ENCODE results near the gene OR7G2. TPM values are rescaled to one million over a fixed set of nuclear protein-coding genes. Genes with fewer than 3 reads are reported as not detected.

OR7G2 gene
- total RNA-seq, 1 experiment from 2014 or later: not detected

DNA sequence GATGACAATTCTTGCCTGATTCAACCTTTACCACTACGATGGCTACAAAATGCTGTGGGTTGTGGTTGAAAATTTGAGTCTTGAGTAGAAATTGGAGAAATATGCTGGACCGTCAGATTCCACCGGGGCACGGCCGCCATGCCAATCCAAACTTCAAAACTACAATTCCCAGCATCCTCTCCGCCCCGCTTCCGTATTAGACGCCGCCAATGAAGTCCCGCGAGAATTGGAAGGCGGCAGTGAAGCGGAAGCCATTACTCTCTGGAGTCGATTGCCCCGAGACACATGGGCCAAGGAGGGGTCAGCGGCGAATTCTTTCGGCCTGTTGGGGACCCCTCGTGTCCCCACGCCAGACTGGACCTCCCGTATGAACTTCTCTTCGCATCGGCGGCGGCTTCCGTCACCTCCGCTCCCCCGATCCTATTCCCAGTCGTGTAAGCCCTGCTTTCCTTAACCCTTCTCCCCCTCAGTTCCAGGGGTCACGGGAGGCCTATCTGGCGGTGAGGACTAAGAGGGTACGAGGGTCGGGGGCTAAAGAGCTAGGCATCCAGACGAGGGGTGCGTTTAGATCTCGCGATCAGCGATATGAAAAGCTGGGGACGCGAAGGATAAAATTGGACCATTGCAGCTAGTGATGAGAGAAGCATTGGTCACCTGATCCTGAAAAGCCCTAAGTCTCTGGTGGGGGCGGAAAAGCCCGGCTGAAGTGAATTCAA, 33.0 kb upstream of the OR7G2 start, which contains the start of gene ZNF317:
Gene ZNF317 (plus strand): TSS at position 239 of the 716 bp plus-strand sequence. CDS start 15,620 bp downstream, outside the sequence.
- Histone ChIP-seq H4K91ac (ENCODE audit: insufficient read length, low read depth, low read length) (peak within 1 kb of the TSS; percentile 92), H2BK12ac (ENCODE audit: insufficient read length, low read depth, low read length) (peak within 1 kb of the TSS; percentile 64), H2AK5ac (ENCODE audit: insufficient read length, low read length) (no peak within 1 kb of the TSS), H4K5ac (ENCODE audit: insufficient read length, low read depth, low read length) (peak within 1 kb of the TSS; percentile 97), H3T11ph (ENCODE audit: low read length) (peak within 1 kb of the TSS; percentile 83), H3K23me2 (ENCODE audit: insufficient read length, low read depth, low read length, poor library complexity, severe bottlenecking) (peaks cover 5% of the 10 kb centered on the region), H2BK15ac (ENCODE audit: low read depth, low read length) (no peak within 1 kb of the TSS; the same call in 1 of the 2 replicates), H3K4me1 (ENCODE audit: insufficient read depth, low read length) (no peaks in the 10 kb centered on the region), H4K20me1 (ENCODE audit: control insufficient read depth, insufficient read depth, insufficient read length) (no peaks in the 10 kb centered on the region), H3K27me3 (ENCODE audit: insufficient read depth, low read length) (no peaks in the 10 kb centered on the region), H3K56ac (ENCODE audit: insufficient read length, low read depth, low read length) (peak within 1 kb of the TSS; percentile 84), H3K79me1 (ENCODE audit: insufficient read depth, low read depth, low read length, poor library complexity, severe bottlenecking) (peaks cover 3% of the 10 kb centered on the region), H3K23ac (ENCODE audit: insufficient read length, low read depth, low read length) (no peak within 1 kb of the TSS), H2BK5ac (ENCODE audit: insufficient read length, low read length) (peak within 1 kb of the TSS; percentile 83), H2AFZ (ENCODE audit: low read length) (peak within 1 kb of the TSS; percentile 100), H2BK20ac (ENCODE audit: low read depth, low read length, poor library complexity, severe bottlenecking) (no peak within 1 kb of the TSS), H3K27ac (ENCODE audit: insufficient read length, low read depth, low read length) (no peak within 1 kb of the TSS), H3K9ac (ENCODE audit: extremely low read depth, insufficient read length, low read length) (peak within 1 kb of the TSS; percentile 99), H2BK120ac (ENCODE audit: low read depth, low read length, poor library complexity, severe bottlenecking) (peak within 1 kb of the TSS; percentile 74), H3K79me2 (ENCODE audit: insufficient read depth, low read length) (peaks cover 36% of the 10 kb centered on the region), H3K9me3 (ENCODE audit: control insufficient read depth, low read depth, low read length) (no peaks in the 10 kb centered on the region), H3K4ac (ENCODE audit: low read depth, low read length) (peak within 1 kb of the TSS; percentile 96; the same call in 1 of the 2 replicates), H4K8ac (replicated peaks; ENCODE audit: insufficient read length, low read depth, low read length) (no peak within 1 kb of the TSS), H3K4me2 (ENCODE audit: insufficient read depth, insufficient read length, low read length) (peak within 1 kb of the TSS; percentile 99), H3K18ac (ENCODE audit: insufficient read length, low read depth, low read length) (peak within 1 kb of the TSS; percentile 98), H3K14ac (ENCODE audit: insufficient read depth, low read length) (peak within 1 kb of the TSS; percentile 97)
- H3K4me3 Mint-ChIP-seq: peak within 1 kb of the TSS; percentile 98
- peaks cover 15 to 26% of the 10 kb centered on the region in 2 experiments for H3K4me1 Mint-ChIP-seq
- no CpG with 5 or more reads among the region's 43 CpGs for WGBS (ENCODE audit: extremely low coverage, insufficient read length, low lambda C conversion rate)
- H3K27ac Mint-ChIP-seq: peak within 1 kb of the TSS; percentile 99 to 100 (median 100)
- peaks cover 2% of the 10 kb centered on the region; the same call in 1 of the 2 replicates for H3K27me3 Mint-ChIP-seq (ENCODE audit: low read depth)
- TF ChIP-seq, protein P1, sequence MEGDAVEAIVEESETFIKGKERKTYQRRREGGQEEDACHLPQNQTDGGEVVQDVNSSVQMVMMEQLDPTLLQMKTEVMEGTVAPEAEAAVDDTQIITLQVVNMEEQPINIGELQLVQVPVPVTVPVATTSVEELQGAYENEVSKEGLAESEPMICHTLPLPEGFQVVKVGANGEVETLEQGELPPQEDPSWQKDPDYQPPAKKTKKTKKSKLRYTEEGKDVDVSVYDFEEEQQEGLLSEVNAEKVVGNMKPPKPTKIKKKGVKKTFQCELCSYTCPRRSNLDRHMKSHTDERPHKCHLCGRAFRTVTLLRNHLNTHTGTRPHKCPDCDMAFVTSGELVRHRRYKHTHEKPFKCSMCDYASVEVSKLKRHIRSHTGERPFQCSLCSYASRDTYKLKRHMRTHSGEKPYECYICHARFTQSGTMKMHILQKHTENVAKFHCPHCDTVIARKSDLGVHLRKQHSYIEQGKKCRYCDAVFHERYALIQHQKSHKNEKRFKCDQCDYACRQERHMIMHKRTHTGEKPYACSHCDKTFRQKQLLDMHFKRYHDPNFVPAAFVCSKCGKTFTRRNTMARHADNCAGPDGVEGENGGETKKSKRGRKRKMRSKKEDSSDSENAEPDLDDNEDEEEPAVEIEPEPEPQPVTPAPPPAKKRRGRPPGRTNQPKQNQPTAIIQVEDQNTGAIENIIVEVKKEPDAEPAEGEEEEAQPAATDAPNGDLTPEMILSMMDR (conservative IDR thresholded peaks at IDR 0.05): no peak
- peaks cover 33 to 42% (median 42%) of the 10 kb centered on the region in 3 experiments for H3K36me3 Mint-ChIP-seq (ENCODE audit: insufficient read depth in 1 of 3, low read depth in 3 of 3)
- DNase-seq: peak; percentile 91
- H3K9me3 Mint-ChIP-seq: peaks cover 25 to 44% of the 10 kb centered on the region in 2 experiments
